ENCODE data around the gene PALM. TPM values are rescaled to one million over a fixed set of nuclear protein-coding genes. Genes with fewer than 3 reads are reported as not detected.

The PALM gene
- total and polyA plus RNA-seq, 7 experiments from 2014 or later, result 1.0 TPM; not detected in 6

DNA sequence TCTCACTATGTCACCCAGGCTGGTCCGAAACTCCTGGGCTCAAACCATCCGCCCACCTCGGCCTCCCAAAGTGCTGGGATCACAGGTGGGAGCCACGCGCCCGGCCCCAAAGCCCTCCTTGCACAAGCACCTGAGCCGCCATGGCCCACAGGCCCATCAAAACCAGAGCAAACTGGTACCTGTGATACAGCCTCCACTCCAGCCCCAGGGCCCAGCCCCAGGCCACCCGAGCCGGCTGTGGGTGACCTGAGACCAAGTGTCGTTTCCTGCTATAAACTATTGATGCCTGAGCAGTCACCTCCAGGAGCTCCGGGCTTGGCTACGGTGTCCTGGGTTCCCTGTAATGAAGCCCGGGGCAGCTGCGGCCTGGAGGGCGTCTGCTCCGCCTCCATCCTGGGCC, 78.8 kb downstream of the PALM start:
- no peaks in the 10 kb centered on the region for H3K27me3 ChIP-seq (ENCODE audit: control insufficient read depth in 2 of 2, insufficient read depth in 2 of 2, low read length in 2 of 2)
- Mint-ChIP-seq H3K9me3 (no peaks in the 10 kb centered on the region), H3K27ac (no peak overlapping the region), H3K27me3 (peaks cover 0 to 11% (median 0%) of the 10 kb centered on the region in 5 donors), H3K4me3 (no peak overlapping the region), H3K36me3 (no peaks in the 10 kb centered on the region), H3K4me1 (peaks cover 0 to 7% (median 0%) of the 10 kb centered on the region in 7 donors)
- no peak overlapping the region for H3K27ac ChIP-seq (ENCODE audit: low read depth, low read length)
- ChIA-PET POLR2A (interaction anchor here (0.7 kb wide), 1 partner anchor 14 kb away, joined by 3 read pairs; no protein-coding TSS in a partner anchor), CTCF (no interaction called here)
- DNase-seq (no peak), ATAC-seq (no peak)
- H3K36me3 ChIP-seq (ENCODE audit: control insufficient read depth in 2 of 3, insufficient read depth in 3 of 3, low read length in 3 of 3), result no peaks in the 10 kb centered on the region
- intact Hi-C loops (cut with micrococcal nuclease), result no loop called here
- H3K4me1 ChIP-seq (ENCODE audit: control insufficient read depth in 2 of 2, insufficient read depth in 2 of 2, low read length in 2 of 2), result no peaks in the 10 kb centered on the region
- no peaks in the 10 kb centered on the region for H3K9me3 ChIP-seq (ENCODE audit: control insufficient read depth in 2 of 3, low read length in 3 of 3)
- no peak overlapping the region for H3K4me3 ChIP-seq (ENCODE audit: low read length)

DNA sequence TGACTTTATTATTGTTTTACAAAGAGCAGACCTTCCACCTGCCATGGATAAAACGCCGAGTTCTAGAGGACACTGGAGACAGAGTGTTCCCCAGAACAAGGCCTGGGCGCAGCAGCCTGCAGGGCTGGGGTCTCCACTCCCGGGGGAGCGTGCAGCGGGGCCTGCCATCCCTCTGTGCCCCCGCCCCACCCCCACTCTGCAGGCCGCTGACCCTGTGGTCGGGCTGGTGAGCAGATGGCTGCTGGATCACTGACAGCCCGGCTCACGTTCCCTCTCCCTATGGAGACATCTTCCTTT, 79.9 kb downstream of the PALM start:
- H3K27me3 ChIP-seq (ENCODE audit: control insufficient read depth in 2 of 2, insufficient read depth in 2 of 2, low read length in 2 of 2), result no peaks in the 10 kb centered on the region
- no peaks in the 10 kb centered on the region for H3K36me3 ChIP-seq (ENCODE audit: control insufficient read depth in 2 of 3, insufficient read depth in 3 of 3, low read length in 3 of 3)
- H3K4me1 ChIP-seq (ENCODE audit: control insufficient read depth in 2 of 2, insufficient read depth in 2 of 2, low read length in 2 of 2), result no peaks in the 10 kb centered on the region
- POLR2A ChIA-PET, result no interaction called here
- ATAC-seq (no peak), DNase-seq (no peak)
- CTCF ChIA-PET, result no interaction called here
- intact Hi-C loops (cut with micrococcal nuclease), result no loop called here
- H3K9me3 ChIP-seq (ENCODE audit: control insufficient read depth in 2 of 3, low read length in 3 of 3), result no peaks in the 10 kb centered on the region
- Mint-ChIP-seq H3K4me1 (peaks cover 0 to 7% (median 0%) of the 10 kb centered on the region in 7 donors), H3K4me3 (peak overlapping the region in 1 of 10 donors; percentile 25), H3K27me3 (peaks cover 0 to 11% (median 0%) of the 10 kb centered on the region in 5 donors), H3K27ac (peak overlapping the region in 2 of 9 donors; percentile 58 to 92), H3K36me3 (no peaks in the 10 kb centered on the region), H3K9me3 (no peaks in the 10 kb centered on the region)
- H3K27ac ChIP-seq (ENCODE audit: low read depth, low read length), result no peak overlapping the region
- H3K4me3 ChIP-seq (ENCODE audit: low read length), result no peak overlapping the region

DNA sequence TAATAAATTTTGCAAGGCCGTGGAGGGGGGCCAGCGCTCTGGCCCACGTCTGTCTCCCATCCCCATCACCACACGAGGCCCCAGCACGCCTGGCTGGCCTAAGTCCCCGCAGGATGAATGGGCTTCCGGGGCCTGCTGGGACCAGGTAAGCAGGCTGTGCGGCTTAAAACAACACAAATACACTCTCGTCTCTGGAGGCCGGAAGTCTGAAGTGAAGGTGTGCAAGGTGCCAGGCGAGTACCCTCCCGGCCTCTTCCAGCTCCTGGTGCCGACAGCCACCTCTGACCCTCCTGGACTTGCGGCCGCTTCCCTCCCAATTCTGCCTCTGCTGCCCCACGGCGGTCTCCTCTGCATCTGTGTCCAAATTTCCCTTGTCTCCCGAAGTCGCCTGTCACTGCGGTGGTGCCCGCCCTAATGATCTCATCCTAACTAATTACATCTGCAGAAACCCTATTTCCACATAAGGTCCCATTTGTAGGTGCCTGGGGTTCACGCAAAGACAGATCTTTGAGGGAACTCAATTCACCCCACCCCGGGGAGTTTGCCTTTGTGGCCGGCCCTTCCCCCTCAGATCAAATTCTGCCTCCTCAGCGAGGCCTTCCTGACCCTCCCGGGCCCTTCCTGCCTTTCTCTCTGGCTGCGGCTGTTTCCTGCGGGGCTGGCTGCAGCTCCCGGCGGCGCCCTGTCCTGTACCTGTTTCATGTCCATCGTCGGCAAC, 80.4 kb downstream of the PALM start:
- H3K27ac Mint-ChIP-seq, result peak overlapping the region in 6 of 9 donors; percentile 1 to 92 (median 50)
- H3K27me3 Mint-ChIP-seq, result peaks cover 0 to 11% (median 0%) of the 10 kb centered on the region in 5 donors
- ATAC-seq, result peak; percentile 18
- H3K4me3 Mint-ChIP-seq, result peak overlapping the region in 2 of 10 donors; percentile 25 to 42
- peaks cover 0 to 7% (median 0%) of the 10 kb centered on the region in 7 donors for H3K4me1 Mint-ChIP-seq
- H3K9me3 Mint-ChIP-seq, result no peaks in the 10 kb centered on the region
- Histone ChIP-seq H3K36me3 (ENCODE audit: control insufficient read depth in 2 of 3, insufficient read depth in 3 of 3, low read length in 3 of 3) (no peaks in the 10 kb centered on the region), H3K27ac (ENCODE audit: low read depth, low read length) (no peak overlapping the region), H3K4me1 (ENCODE audit: control insufficient read depth in 2 of 2, insufficient read depth in 2 of 2, low read length in 2 of 2) (no peaks in the 10 kb centered on the region), H3K27me3 (ENCODE audit: control insufficient read depth in 2 of 2, insufficient read depth in 2 of 2, low read length in 2 of 2) (no peaks in the 10 kb centered on the region), H3K4me3 (ENCODE audit: low read length) (no peak overlapping the region), H3K9me3 (ENCODE audit: control insufficient read depth in 2 of 3, low read length in 3 of 3) (no peaks in the 10 kb centered on the region)
- POLR2A ChIA-PET, result no interaction called here
- no peak for DNase-seq
- CTCF ChIA-PET, result no interaction called here
- no peaks in the 10 kb centered on the region for H3K36me3 Mint-ChIP-seq
- intact Hi-C loops (cut with micrococcal nuclease), result no loop called here

DNA sequence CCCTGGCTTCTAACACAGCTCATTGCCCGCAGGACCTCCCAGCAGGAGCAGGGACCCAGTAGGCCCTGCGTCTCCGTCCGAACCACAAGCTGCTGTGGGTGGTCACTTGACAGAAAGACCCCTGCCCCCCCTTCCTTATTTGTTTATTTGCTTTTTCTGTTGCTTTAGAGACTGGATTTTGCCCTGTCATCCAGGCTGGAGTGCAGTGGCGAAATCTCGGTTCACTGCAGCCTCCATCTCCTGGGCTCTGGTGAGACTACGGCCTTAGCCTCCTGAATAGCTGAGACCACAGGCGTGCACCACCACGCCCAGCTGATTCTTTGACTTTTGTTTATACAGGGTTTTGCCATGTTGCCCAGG, 80.9 kb downstream of the PALM start:
- Histone ChIP-seq H3K4me3 (ENCODE audit: low read length) (no peak overlapping the region), H3K27me3 (ENCODE audit: control insufficient read depth in 2 of 2, insufficient read depth in 2 of 2, low read length in 2 of 2) (no peaks in the 10 kb centered on the region), H3K27ac (ENCODE audit: low read depth, low read length) (no peak overlapping the region), H3K36me3 (ENCODE audit: control insufficient read depth in 2 of 3, insufficient read depth in 3 of 3, low read length in 3 of 3) (no peaks in the 10 kb centered on the region), H3K4me1 (ENCODE audit: control insufficient read depth in 2 of 2, insufficient read depth in 2 of 2, low read length in 2 of 2) (no peaks in the 10 kb centered on the region), H3K9me3 (ENCODE audit: control insufficient read depth in 2 of 3, low read length in 3 of 3) (no peaks in the 10 kb centered on the region)
- peaks cover 0 to 11% (median 0%) of the 10 kb centered on the region in 5 donors for H3K27me3 Mint-ChIP-seq
- ChIA-PET CTCF (no interaction called here), POLR2A (no interaction called here)
- peak overlapping the region in 2 of 9 donors; percentile 20 to 41 for H3K27ac Mint-ChIP-seq
- DNase-seq (no peak), ATAC-seq (no peak)
- intact Hi-C loops (cut with micrococcal nuclease), result loop anchor here in 1 of 2 donors (10.0 kb wide), 1 partner anchor 455 kb away; the partner anchor contains the start of genes ATP5F1D and MIDN
- no peak overlapping the region for H3K4me3 Mint-ChIP-seq
- H3K36me3 Mint-ChIP-seq, result no peaks in the 10 kb centered on the region
- H3K4me1 Mint-ChIP-seq, result peaks cover 0 to 7% (median 0%) of the 10 kb centered on the region in 7 donors
- H3K9me3 Mint-ChIP-seq, result no peaks in the 10 kb centered on the region

DNA sequence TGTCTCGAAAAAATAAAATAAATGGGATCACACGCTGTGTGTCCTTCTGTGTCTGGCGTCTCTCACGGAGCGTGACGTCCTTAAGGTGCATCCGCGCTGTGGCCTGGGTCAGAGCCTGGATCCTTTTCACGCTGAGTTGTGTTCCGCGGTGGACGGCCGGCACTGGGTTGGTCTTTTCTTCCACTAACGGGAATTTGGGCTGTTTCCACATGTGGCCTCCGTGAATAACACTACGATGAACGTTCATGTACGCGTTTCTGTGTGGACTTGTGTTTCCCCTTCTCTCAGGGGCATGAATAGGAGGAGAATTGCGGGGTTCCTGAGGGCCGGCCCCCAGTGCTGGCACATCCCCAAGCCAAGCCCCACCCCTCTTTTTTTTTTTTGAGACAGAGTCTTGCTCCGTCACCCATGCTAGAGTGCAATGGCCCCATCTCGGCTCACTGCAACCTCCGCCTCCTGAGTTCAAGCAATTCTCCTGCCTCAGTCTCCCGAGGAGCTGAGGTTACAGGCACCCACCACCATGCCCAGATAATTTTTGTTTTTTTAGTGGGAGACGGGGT, 82.4 kb downstream of the PALM start:
- no peaks in the 10 kb centered on the region for H3K36me3 Mint-ChIP-seq
- H3K9me3 Mint-ChIP-seq, result no peaks in the 10 kb centered on the region
- ChIA-PET CTCF (no interaction called here), POLR2A (no interaction called here)
- no peak for ATAC-seq
- H3K4me3 Mint-ChIP-seq, result no peak overlapping the region
- H3K36me3 ChIP-seq (ENCODE audit: control insufficient read depth in 2 of 3, insufficient read depth in 3 of 3, low read length in 3 of 3), result no peaks in the 10 kb centered on the region
- peaks cover 0 to 11% (median 0%) of the 10 kb centered on the region in 5 donors for H3K27me3 Mint-ChIP-seq
- no peak overlapping the region for H3K4me3 ChIP-seq (ENCODE audit: low read length)
- H3K27ac ChIP-seq (ENCODE audit: low read depth, low read length), result no peak overlapping the region
- H3K4me1 Mint-ChIP-seq, result peaks cover 0 to 7% (median 0%) of the 10 kb centered on the region in 7 donors
- no peaks in the 10 kb centered on the region for H3K27me3 ChIP-seq (ENCODE audit: control insufficient read depth in 2 of 2, insufficient read depth in 2 of 2, low read length in 2 of 2)
- H3K27ac Mint-ChIP-seq, result no peak overlapping the region
- H3K9me3 ChIP-seq (ENCODE audit: control insufficient read depth in 2 of 3, low read length in 3 of 3), result no peaks in the 10 kb centered on the region
- peaks cover 0 to 1% of the 10 kb centered on the region in 2 donors for H3K4me1 ChIP-seq (ENCODE audit: control insufficient read depth in 2 of 2, insufficient read depth in 2 of 2, low read length in 2 of 2)
- intact Hi-C loops (cut with micrococcal nuclease), result loop anchor here in 1 of 2 donors (10.0 kb wide), 1 partner anchor 454 kb away; the partner anchor contains the start of genes ATP5F1D and MIDN
- no peak for DNase-seq

DNA sequence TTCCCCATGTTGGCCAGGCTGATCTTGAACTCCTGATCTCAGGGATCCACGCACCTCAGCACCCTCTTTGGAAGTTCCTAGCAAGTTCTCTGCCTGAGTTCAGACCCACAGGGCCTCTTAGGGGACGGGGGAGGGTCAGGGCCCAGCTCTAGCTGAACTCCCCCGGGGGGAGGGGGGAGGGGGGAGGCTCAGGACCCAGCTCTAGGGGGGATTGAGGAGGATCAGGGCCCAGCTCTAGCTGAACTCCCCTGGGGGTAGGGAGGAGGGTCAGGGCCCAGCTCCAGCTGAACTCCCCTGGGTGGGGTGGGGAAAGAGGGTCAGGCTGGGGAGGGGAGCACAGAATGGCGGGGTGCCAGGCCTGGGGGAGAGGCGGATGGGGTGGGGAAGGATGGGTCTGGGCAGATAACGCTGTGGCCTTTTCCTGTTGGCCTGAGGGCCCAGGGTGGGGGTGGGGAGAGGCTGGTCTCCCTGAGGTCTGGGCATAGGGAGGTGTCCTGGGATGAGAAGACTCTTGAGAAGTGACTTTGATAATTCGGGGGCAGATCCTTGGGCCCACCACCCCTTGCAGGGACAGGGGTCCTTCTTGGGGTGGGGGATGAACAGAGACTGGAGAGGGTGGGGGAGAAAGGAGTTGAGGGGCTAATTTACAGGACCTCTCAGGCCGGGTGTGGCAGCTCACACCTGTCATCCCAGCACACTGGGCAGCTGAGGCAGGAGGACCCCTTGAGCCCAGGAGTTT, 83.0 kb downstream of the PALM start:
- peaks cover 0 to 11% (median 0%) of the 10 kb centered on the region in 5 donors for H3K27me3 Mint-ChIP-seq
- Histone ChIP-seq H3K4me1 (ENCODE audit: control insufficient read depth in 2 of 2, insufficient read depth in 2 of 2, low read length in 2 of 2) (peaks cover 0 to 5% of the 10 kb centered on the region in 2 donors), H3K36me3 (ENCODE audit: control insufficient read depth in 2 of 3, insufficient read depth in 3 of 3, low read length in 3 of 3) (no peaks in the 10 kb centered on the region), H3K4me3 (ENCODE audit: low read length) (no peak overlapping the region), H3K9me3 (ENCODE audit: control insufficient read depth in 2 of 3, low read length in 3 of 3) (no peaks in the 10 kb centered on the region), H3K27me3 (ENCODE audit: control insufficient read depth in 2 of 2, insufficient read depth in 2 of 2, low read length in 2 of 2) (no peaks in the 10 kb centered on the region), H3K27ac (ENCODE audit: low read depth, low read length) (no peak overlapping the region)
- no peak overlapping the region for H3K4me3 Mint-ChIP-seq
- ATAC-seq, result no peak
- CTCF ChIA-PET, result no interaction called here
- intact Hi-C loops (cut with micrococcal nuclease), result loop anchor here in 1 of 2 donors (10.0 kb wide), 1 partner anchor 453 kb away; the partner anchor contains the start of genes ATP5F1D and MIDN
- POLR2A ChIA-PET, result no interaction called here
- H3K9me3 Mint-ChIP-seq, result no peaks in the 10 kb centered on the region
- DNase-seq, result no peak
- H3K36me3 Mint-ChIP-seq, result no peaks in the 10 kb centered on the region
- peaks cover 0 to 9% (median 2%) of the 10 kb centered on the region in 7 donors for H3K4me1 Mint-ChIP-seq
- H3K27ac Mint-ChIP-seq, result no peak overlapping the region

Measured in naive thymus-derived CD4-positive, alpha-beta T cell (primary cell).